Measurements from ENCODE around the gene CENPA. TPM values are rescaled to one million over a fixed set of nuclear protein-coding genes. Genes with fewer than 3 reads are reported as not detected.
"Not testable (repeated sequence)": the region's sequence is repeated elsewhere in the genome, so short reads cannot be mapped to it uniquely, and the experiment has no call there.

Gene CENPA
- total RNA-seq, 1 donor from 2014 or later = 16.6 TPM

GRCh38 chr2:26811261-26811660, 25.4 kb downstream of the CENPA start:
- DNase-seq (ENCODE audit: low spot score) = no peak
- no peak overlapping the region for H3K27ac Mint-ChIP-seq

GRCh38 chr2:26811791-26812694, 26.2 kb downstream of the CENPA start:
- intact Hi-C loops (cut with micrococcal nuclease) = no loop called here
- no peak for DNase-seq (ENCODE audit: low spot score)
- Mint-ChIP-seq H3K9me3 (no peaks in the 10 kb centered on the region), H3K36me3 (ENCODE audit: low read depth) (no peaks in the 10 kb centered on the region), H3K4me1 (ENCODE audit: low read depth) (peaks cover 6% of the 10 kb centered on the region), H3K27me3 (ENCODE audit: insufficient read depth) (peaks cover 3% of the 10 kb centered on the region), H3K4me3 (no peak overlapping the region), H3K27ac (no peak overlapping the region)

More at GRCh38 chr2:26811261-26811660, 25.4 kb downstream of the CENPA start:
- intact Hi-C loops (cut with micrococcal nuclease) = no loop called here
- Mint-ChIP-seq H3K9me3 (no peaks in the 10 kb centered on the region), H3K27me3 (ENCODE audit: insufficient read depth) (peaks cover 3% of the 10 kb centered on the region), H3K4me3 (no peak overlapping the region), H3K36me3 (ENCODE audit: low read depth) (no peaks in the 10 kb centered on the region), H3K4me1 (ENCODE audit: low read depth) (peaks cover 6% of the 10 kb centered on the region)

- intact Hi-C loops (cut with micrococcal nuclease) = no loop called here
- Mint-ChIP-seq H3K4me3 (no peak overlapping the region), H3K4me1 (ENCODE audit: low read depth) (peaks cover 6% of the 10 kb centered on the region), H3K27ac (no peak overlapping the region), H3K36me3 (ENCODE audit: low read depth) (no peaks in the 10 kb centered on the region), H3K9me3 (no peaks in the 10 kb centered on the region), H3K27me3 (ENCODE audit: insufficient read depth) (peaks cover 3% of the 10 kb centered on the region)
- no peak for DNase-seq (ENCODE audit: low spot score)
These were observed 26.9 kb downstream of the CENPA start for GRCh38 chr2:26812731-26813130.

GRCh38 chr2:26814072-26814765, 28.4 kb downstream of the CENPA start:
- DNase-seq (ENCODE audit: low spot score); H3K4me1 Mint-ChIP-seq (ENCODE audit: low read depth); H3K9me3 Mint-ChIP-seq; H3K27ac Mint-ChIP-seq; intact Hi-C loops (cut with micrococcal nuclease); H3K4me3 Mint-ChIP-seq; H3K27me3 Mint-ChIP-seq (ENCODE audit: insufficient read depth); H3K36me3 Mint-ChIP-seq (ENCODE audit: low read depth): not testable (repeated sequence)

- no peak for DNase-seq (ENCODE audit: low spot score)
- intact Hi-C loops (cut with micrococcal nuclease) = no loop called here
- no peaks in the 10 kb centered on the region for H3K36me3 Mint-ChIP-seq (ENCODE audit: low read depth)
These were observed 31.0 kb downstream of the CENPA start for GRCh38 chr2:26816893-26817292.

GRCh38 chr2:26818255-26818654, 32.4 kb downstream of the CENPA start:
- no peaks in the 10 kb centered on the region for H3K9me3 Mint-ChIP-seq
- no peak overlapping the region for H3K4me3 Mint-ChIP-seq
- no peaks in the 10 kb centered on the region for H3K36me3 Mint-ChIP-seq (ENCODE audit: low read depth)
- H3K27me3 Mint-ChIP-seq (ENCODE audit: insufficient read depth) = peaks cover 11% of the 10 kb centered on the region
- no peaks in the 10 kb centered on the region for H3K4me1 Mint-ChIP-seq (ENCODE audit: low read depth)
- DNase-seq (ENCODE audit: low spot score) = no peak
- intact Hi-C loops (cut with micrococcal nuclease) = no loop called here
- no peak overlapping the region for H3K27ac Mint-ChIP-seq

More at GRCh38 chr2:26816893-26817292, 31.0 kb downstream of the CENPA start:
- no peak overlapping the region for H3K27ac Mint-ChIP-seq
- H3K4me1 Mint-ChIP-seq (ENCODE audit: low read depth) = no peaks in the 10 kb centered on the region
- no peak overlapping the region for H3K4me3 Mint-ChIP-seq
- no peaks in the 10 kb centered on the region for H3K9me3 Mint-ChIP-seq
- peaks cover 10% of the 10 kb centered on the region for H3K27me3 Mint-ChIP-seq (ENCODE audit: insufficient read depth)

- intact Hi-C loops (cut with micrococcal nuclease) = no loop called here
- H3K4me3 Mint-ChIP-seq = no peak overlapping the region
- no peaks in the 10 kb centered on the region for H3K4me1 Mint-ChIP-seq (ENCODE audit: low read depth)
- H3K9me3 Mint-ChIP-seq = no peaks in the 10 kb centered on the region
- H3K27ac Mint-ChIP-seq = no peak overlapping the region
- no peak for DNase-seq (ENCODE audit: low spot score)
- peaks cover 11% of the 10 kb centered on the region for H3K27me3 Mint-ChIP-seq (ENCODE audit: insufficient read depth)
- H3K36me3 Mint-ChIP-seq (ENCODE audit: low read depth) = no peaks in the 10 kb centered on the region
These were observed 33.1 kb downstream of the CENPA start for GRCh38 chr2:26818972-26819371.

GRCh38 chr2:26820932-26821331, 35.1 kb downstream of the CENPA start:
- Mint-ChIP-seq H3K27ac (no peak overlapping the region), H3K27me3 (ENCODE audit: insufficient read depth) (peaks cover 8% of the 10 kb centered on the region), H3K36me3 (ENCODE audit: low read depth) (no peaks in the 10 kb centered on the region), H3K4me1 (ENCODE audit: low read depth) (no peaks in the 10 kb centered on the region), H3K4me3 (no peak overlapping the region), H3K9me3 (no peaks in the 10 kb centered on the region)
- no peak for DNase-seq (ENCODE audit: low spot score)
- intact Hi-C loops (cut with micrococcal nuclease) = no loop called here

GRCh38 chr2:26822877-26823276, 37.0 kb downstream of the CENPA start:
- Mint-ChIP-seq H3K27me3 (ENCODE audit: insufficient read depth) (peaks cover 8% of the 10 kb centered on the region), H3K4me3 (no peak overlapping the region), H3K9me3 (no peaks in the 10 kb centered on the region), H3K27ac (no peak overlapping the region), H3K4me1 (ENCODE audit: low read depth) (no peaks in the 10 kb centered on the region), H3K36me3 (ENCODE audit: low read depth) (no peaks in the 10 kb centered on the region)
- intact Hi-C loops (cut with micrococcal nuclease) = no loop called here
- DNase-seq (ENCODE audit: low spot score) = no peak

GRCh38 chr2:26838121-26838906, 52.5 kb downstream of the CENPA start:
- H3K9me3 Mint-ChIP-seq = no peaks in the 10 kb centered on the region

GRCh38 chr2:26840937-26841610, 55.2 kb downstream of the CENPA start:
- peaks cover 34% of the 10 kb centered on the region for H3K27me3 Mint-ChIP-seq (ENCODE audit: insufficient read depth)
- H3K36me3 Mint-ChIP-seq (ENCODE audit: low read depth) = no peaks in the 10 kb centered on the region

More at GRCh38 chr2:26838121-26838906, 52.5 kb downstream of the CENPA start:
- Mint-ChIP-seq H3K4me3 (no peak overlapping the region), H3K27ac (no peak overlapping the region), H3K36me3 (ENCODE audit: low read depth) (no peaks in the 10 kb centered on the region), H3K4me1 (ENCODE audit: low read depth) (no peaks in the 10 kb centered on the region), H3K27me3 (ENCODE audit: insufficient read depth) (peaks cover 21% of the 10 kb centered on the region)
- intact Hi-C loops (cut with micrococcal nuclease) = no loop called here
- DNase-seq (ENCODE audit: low spot score) = no peak

GRCh38 chr2:26843041-26843440, 57.2 kb downstream of the CENPA start:
- no peak overlapping the region for H3K4me3 Mint-ChIP-seq

More at GRCh38 chr2:26840937-26841610, 55.2 kb downstream of the CENPA start:
- Mint-ChIP-seq H3K4me3 (no peak overlapping the region), H3K4me1 (ENCODE audit: low read depth) (no peaks in the 10 kb centered on the region), H3K9me3 (no peaks in the 10 kb centered on the region), H3K27ac (no peak overlapping the region)
- intact Hi-C loops (cut with micrococcal nuclease) = no loop called here
- DNase-seq (ENCODE audit: low spot score) = no peak

More at GRCh38 chr2:26843041-26843440, 57.2 kb downstream of the CENPA start:
- H3K27me3 Mint-ChIP-seq (ENCODE audit: insufficient read depth) = peaks cover 38% of the 10 kb centered on the region
- intact Hi-C loops (cut with micrococcal nuclease) = no loop called here
- no peak overlapping the region for H3K27ac Mint-ChIP-seq
- H3K9me3 Mint-ChIP-seq = no peaks in the 10 kb centered on the region
- DNase-seq (ENCODE audit: low spot score) = no peak
- no peaks in the 10 kb centered on the region for H3K4me1 Mint-ChIP-seq (ENCODE audit: low read depth)
- H3K36me3 Mint-ChIP-seq (ENCODE audit: low read depth) = no peaks in the 10 kb centered on the region
